ENCODE data around the gene EIF2B2. TPM values are rescaled to one million over a fixed set of nuclear protein-coding genes. Genes with fewer than 3 reads are reported as not detected.

The EIF2B2 gene
- total and polyA plus RNA-seq, 9 of the 15 experiments (the other 6 are each of a cell fraction or from before 2014, with no cell fraction given), result 10.6 to 94.1 (median 38.9) TPM

DNA sequence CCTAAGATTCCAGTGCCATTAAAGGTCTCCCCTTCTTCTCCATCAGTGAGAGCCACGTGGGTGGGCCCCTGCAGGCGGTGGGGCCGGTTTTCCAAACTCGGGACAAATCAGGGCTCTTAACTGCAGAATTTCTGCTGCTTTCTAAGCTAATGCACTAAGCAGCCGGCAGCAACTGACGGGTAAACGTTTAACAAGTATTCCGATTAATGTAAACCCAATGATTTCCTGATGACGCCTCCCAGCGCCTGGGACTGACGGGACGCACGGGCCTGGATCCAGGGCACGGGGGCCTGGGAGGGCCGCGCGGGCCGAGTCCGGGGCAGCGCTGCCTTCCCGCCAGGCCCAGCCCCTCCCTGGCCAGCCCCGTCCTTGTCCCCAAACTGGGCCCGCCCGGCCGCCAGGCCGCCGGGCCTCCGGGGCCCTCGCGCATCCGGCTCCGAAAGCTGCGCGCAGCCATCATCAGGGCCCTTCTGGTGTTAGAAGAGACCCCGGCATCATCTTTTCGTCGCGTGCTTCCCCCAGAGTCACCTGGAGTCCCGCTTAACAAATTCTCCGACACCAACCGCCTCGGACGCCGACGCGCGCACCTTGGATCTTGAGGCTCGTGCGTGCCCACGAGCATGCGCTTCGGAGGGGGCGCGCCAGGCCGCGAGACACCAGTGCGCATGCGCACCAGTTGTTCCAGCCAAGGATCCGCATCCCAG lies 48.3 kb downstream of the EIF2B2 start, which contains the start of gene MLH3 (continued):
- TF ChIP-seq, protein P1, sequence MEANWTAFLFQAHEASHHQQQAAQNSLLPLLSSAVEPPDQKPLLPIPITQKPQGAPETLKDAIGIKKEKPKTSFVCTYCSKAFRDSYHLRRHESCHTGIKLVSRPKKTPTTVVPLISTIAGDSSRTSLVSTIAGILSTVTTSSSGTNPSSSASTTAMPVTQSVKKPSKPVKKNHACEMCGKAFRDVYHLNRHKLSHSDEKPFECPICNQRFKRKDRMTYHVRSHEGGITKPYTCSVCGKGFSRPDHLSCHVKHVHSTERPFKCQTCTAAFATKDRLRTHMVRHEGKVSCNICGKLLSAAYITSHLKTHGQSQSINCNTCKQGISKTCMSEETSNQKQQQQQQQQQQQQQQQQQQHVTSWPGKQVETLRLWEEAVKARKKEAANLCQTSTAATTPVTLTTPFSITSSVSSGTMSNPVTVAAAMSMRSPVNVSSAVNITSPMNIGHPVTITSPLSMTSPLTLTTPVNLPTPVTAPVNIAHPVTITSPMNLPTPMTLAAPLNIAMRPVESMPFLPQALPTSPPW (CRISPR knock-in tag; IDR thresholded peaks at IDR 0.05), result peak; percentile 34; the same call in 1 of the 2 replicates
- TF ChIP-seq ZNF263 (CRISPR knock-in tag; IDR thresholded peaks at IDR 0.05; ENCODE audit: borderline replicate concordance) (no peak), ZKSCAN8 (CRISPR knock-in tag; IDR thresholded peaks at IDR 0.05) (peak; percentile 48; the same call in 1 of the 2 replicates), PURB (CRISPR knock-in tag; IDR thresholded peaks at IDR 0.05; ENCODE audit: low read depth) (no peak), LARP7 (IDR thresholded peaks at IDR 0.05) (no peak), CCNT2 (IDR thresholded peaks at IDR 0.05; ENCODE audit: borderline replicate concordance, extremely low read depth, insufficient read length, low read depth, low read length) (peak; percentile 56), MEIS2 (IDR thresholded peaks at IDR 0.05; ENCODE audit: partially characterized antibody) (peak; percentile 93), POLR2B (IDR thresholded peaks at IDR 0.05; ENCODE audit: low read depth, partially characterized antibody) (peak; percentile 86), MYC (IDR thresholded peaks at IDR 0.05; ENCODE audit: low read depth, low read length) (peak; percentile 83), MYC (CRISPR knock-in tag; IDR thresholded peaks at IDR 0.05; ENCODE audit: borderline replicate concordance, low read depth) (no peak), ZBTB8A (IDR thresholded peaks at IDR 0.05; ENCODE audit: partially characterized antibody) (no peak), LCOR (CRISPR knock-in tag; IDR thresholded peaks at IDR 0.05) (no peak), TBP (optimal IDR thresholded peaks at IDR 0.05; ENCODE audit: low read depth, low read length) (peak; percentile 28), ZNF41 (CRISPR knock-in tag; conservative IDR thresholded peaks at IDR 0.05) (0 out of 2 replicates have a peak, but pooled peaks have one; percentile 16), HDAC1 (IDR thresholded peaks at IDR 0.05) (peak in 1 of 2 experiments; percentile 26; a peak in 1 of 4 replicates), ZNF146 (CRISPR knock-in tag; IDR thresholded peaks at IDR 0.05; ENCODE audit: unreplicated experiment) (no peak), ZNF583 (CRISPR knock-in tag; IDR thresholded peaks at IDR 0.05) (0 out of 2 replicates have a peak, but pooled peaks have one; percentile 27), KDM5B (IDR thresholded peaks at IDR 0.05; ENCODE audit: insufficient replicate concordance, low read depth, low read length) (peak; percentile 22), GABPB1 (CRISPR knock-in tag; IDR thresholded peaks at IDR 0.05) (0 out of 2 replicates have a peak, but pooled peaks have one; percentile 29)
- TF ChIP-seq, protein P2, sequence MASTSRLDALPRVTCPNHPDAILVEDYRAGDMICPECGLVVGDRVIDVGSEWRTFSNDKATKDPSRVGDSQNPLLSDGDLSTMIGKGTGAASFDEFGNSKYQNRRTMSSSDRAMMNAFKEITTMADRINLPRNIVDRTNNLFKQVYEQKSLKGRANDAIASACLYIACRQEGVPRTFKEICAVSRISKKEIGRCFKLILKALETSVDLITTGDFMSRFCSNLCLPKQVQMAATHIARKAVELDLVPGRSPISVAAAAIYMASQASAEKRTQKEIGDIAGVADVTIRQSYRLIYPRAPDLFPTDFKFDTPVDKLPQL (IDR thresholded peaks at IDR 0.05; ENCODE audit: extremely low read depth, insufficient read length), result no peak
- TF ChIP-seq, protein P3, sequence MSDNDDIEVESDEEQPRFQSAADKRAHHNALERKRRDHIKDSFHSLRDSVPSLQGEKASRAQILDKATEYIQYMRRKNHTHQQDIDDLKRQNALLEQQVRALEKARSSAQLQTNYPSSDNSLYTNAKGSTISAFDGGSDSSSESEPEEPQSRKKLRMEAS (CRISPR knock-in tag; IDR thresholded peaks at IDR 0.05), result peak; percentile 86
- TF ChIP-seq, protein P4, sequence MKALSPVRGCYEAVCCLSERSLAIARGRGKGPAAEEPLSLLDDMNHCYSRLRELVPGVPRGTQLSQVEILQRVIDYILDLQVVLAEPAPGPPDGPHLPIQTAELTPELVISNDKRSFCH (CRISPR knock-in tag; IDR thresholded peaks at IDR 0.05), result no peak
- TF ChIP-seq, protein P4 (tag; IDR thresholded peaks at IDR 0.05), result peak; percentile 68; the same call in 1 of the 2 replicates
- TF ChIP-seq, protein P5, sequence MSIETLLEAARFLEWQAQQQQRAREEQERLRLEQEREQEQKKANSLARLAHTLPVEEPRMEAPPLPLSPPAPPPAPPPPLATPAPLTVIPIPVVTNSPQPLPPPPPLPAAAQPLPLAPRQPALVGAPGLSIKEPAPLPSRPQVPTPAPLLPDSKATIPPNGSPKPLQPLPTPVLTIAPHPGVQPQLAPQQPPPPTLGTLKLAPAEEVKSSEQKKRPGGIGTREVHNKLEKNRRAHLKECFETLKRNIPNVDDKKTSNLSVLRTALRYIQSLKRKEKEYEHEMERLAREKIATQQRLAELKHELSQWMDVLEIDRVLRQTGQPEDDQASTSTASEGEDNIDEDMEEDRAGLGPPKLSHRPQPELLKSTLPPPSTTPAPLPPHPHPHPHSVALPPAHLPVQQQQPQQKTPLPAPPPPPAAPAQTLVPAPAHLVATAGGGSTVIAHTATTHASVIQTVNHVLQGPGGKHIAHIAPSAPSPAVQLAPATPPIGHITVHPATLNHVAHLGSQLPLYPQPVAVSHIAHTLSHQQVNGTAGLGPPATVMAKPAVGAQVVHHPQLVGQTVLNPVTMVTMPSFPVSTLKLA (conservative IDR thresholded peaks at IDR 0.05), result peak in 1 of 2 experiments; percentile 64; a peak in 3 of 4 replicates
